ENCODE results near the gene MRPL17.

- TF ChIP-seq TAF1 (IDR thresholded peaks at IDR 0.05; ENCODE audit: low read depth, low read length) (no peak), POLR2A (IDR thresholded peaks at IDR 0.05; ENCODE audit: low read depth, low read length) (no peak), POLR2AphosphoS5 (IDR thresholded peaks at IDR 0.05; ENCODE audit: low read depth, low read length) (no peak), POU2F2 (IDR thresholded peaks at IDR 0.05; ENCODE audit: low read depth, low read length) (no peak)
Measured at GRCh38 chr11:6656936-6657335, 26.2 kb downstream of the MRPL17 start.
